Osteocyte (in vitro differentiated cells): ENCODE data around the gene CSF1. TPM values are rescaled to one million over a fixed set of nuclear protein-coding genes. Genes with fewer than 3 reads are reported as not detected.

Source experiments
- DNase-seq: peaks from one replicate; pipeline ENCODE4 v3.0.0; 2021; ENCODE audit warnings: mixed read lengths; ENCODE audit not compliant: unreplicated experiment; ENCODE audit errors: extremely low spot score
- H3K27ac Mint-ChIP-seq: one replicate; pipeline ENCODE4 v1.8.0; 2021; ENCODE audit warnings: mild to moderate bottlenecking, mixed read lengths; ENCODE audit not compliant: unreplicated experiment
- H3K27me3 Mint-ChIP-seq: one replicate; pipeline ENCODE4 v1.8.0; 2021; ENCODE audit warnings: mixed read lengths; ENCODE audit not compliant: unreplicated experiment
- H3K36me3 Mint-ChIP-seq: one replicate; pipeline ENCODE4 v1.8.0; 2021; ENCODE audit warnings: mixed read lengths; ENCODE audit not compliant: unreplicated experiment
- H3K4me1 Mint-ChIP-seq: one replicate; pipeline ENCODE4 v1.8.0; 2021; ENCODE audit warnings: mixed read lengths; ENCODE audit not compliant: unreplicated experiment
- H3K4me3 Mint-ChIP-seq: one replicate; pipeline ENCODE4 v1.8.0; 2021; ENCODE audit warnings: mild to moderate bottlenecking, moderate library complexity, mixed read lengths; ENCODE audit not compliant: unreplicated experiment
- H3K9me3 Mint-ChIP-seq: one replicate; pipeline ENCODE4 v1.8.0; 2021; ENCODE audit warnings: mixed read lengths; ENCODE audit not compliant: unreplicated experiment
- CTCF ChIP-seq: fragments of 200-600 bp; sonication (generic); IDR thresholded peaks from 2 replicates; pipeline ENCODE4 v1.5.0; 2021; ENCODE audit warnings: antibody characterized with exemption, mild to moderate bottlenecking, moderate library complexity
- total RNA-seq: library from RNA; stranded (reverse); gene quantifications from 2 replicates; pipeline ENCODE4 v1.2.1, GENCODE V29; 2021

Gene CSF1
- total RNA-seq, 1 donor from 2014 or later = 27.9 TPM

- Mint-ChIP-seq H3K27me3 (no peaks in the 10 kb centered on the region), H3K9me3 (no peaks in the 10 kb centered on the region), H3K4me1 (peaks cover 25% of the 10 kb centered on the region), H3K36me3 (no peaks in the 10 kb centered on the region), H3K4me3 (no peak overlapping the region), H3K27ac (no peak overlapping the region)
- TF ChIP-seq CTCF = no peak
- no peak for DNase-seq
Measured at GRCh38 chr1:109883248-109883955, 27.2 kb upstream of the CSF1 start.

GRCh38 chr1:109884242-109884891, 26.3 kb upstream of the CSF1 start:
- Mint-ChIP-seq H3K9me3 (no peaks in the 10 kb centered on the region), H3K36me3 (no peaks in the 10 kb centered on the region), H3K4me3 (no peak overlapping the region), H3K27me3 (no peaks in the 10 kb centered on the region), H3K4me1 (peaks cover 16% of the 10 kb centered on the region), H3K27ac (no peak overlapping the region)
- no peak for TF ChIP-seq CTCF
- no peak for DNase-seq

DNA sequence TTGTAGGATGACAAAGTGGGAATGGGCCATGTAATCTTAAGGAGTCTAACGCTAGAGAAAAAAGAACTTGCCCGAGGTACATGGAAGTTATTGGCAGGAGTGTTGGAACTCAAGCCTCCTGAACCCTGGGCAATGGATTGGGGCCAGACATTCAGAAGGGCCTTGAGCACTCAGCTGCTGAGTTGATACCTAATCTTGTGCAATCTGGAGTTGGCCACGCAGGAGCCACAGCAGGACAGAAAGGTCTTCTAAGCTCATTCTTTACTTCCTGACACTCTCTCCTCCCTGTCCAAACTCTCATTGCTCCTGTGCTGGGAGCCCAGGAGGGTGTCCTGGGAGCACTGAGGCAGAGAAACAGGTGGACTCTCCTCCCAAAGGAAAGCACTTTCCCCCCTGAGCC, 25.1 kb upstream of the CSF1 start:
- H3K4me1 Mint-ChIP-seq = peaks cover 12% of the 10 kb centered on the region
- H3K36me3 Mint-ChIP-seq = no peaks in the 10 kb centered on the region
- no peak for DNase-seq
- H3K27ac Mint-ChIP-seq = no peak overlapping the region
- no peak for TF ChIP-seq CTCF
- no peak overlapping the region for H3K4me3 Mint-ChIP-seq
- H3K9me3 Mint-ChIP-seq = no peaks in the 10 kb centered on the region
- no peaks in the 10 kb centered on the region for H3K27me3 Mint-ChIP-seq

GRCh38 chr1:109886827-109887226, 23.8 kb upstream of the CSF1 start:
- DNase-seq = no peak
- peaks cover 9% of the 10 kb centered on the region for H3K4me1 Mint-ChIP-seq
- no peak overlapping the region for H3K4me3 Mint-ChIP-seq
- no peak overlapping the region for H3K27ac Mint-ChIP-seq
- no peak for TF ChIP-seq CTCF
- no peaks in the 10 kb centered on the region for H3K27me3 Mint-ChIP-seq
- H3K9me3 Mint-ChIP-seq = no peaks in the 10 kb centered on the region
- H3K36me3 Mint-ChIP-seq = no peaks in the 10 kb centered on the region

DNA sequence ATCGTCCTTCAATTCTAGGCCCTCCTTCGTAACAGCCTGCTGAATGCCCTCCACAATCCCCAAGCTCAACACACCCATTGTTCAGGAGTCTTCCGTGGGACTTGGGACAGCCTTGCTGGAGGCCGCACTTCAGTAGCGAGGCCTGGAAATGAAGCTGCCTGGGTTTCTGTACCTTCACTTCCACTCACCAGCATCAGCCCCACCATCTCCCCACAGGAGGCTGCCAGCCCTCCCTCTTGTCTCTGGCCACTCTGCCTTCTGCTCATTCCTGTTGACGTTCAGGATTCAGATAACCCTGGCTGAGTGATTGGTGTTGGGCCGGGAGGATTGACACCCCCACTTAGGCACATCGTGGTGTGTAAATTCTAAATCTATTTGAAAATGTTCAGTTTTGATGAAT, 23.4 kb upstream of the CSF1 start:
- Mint-ChIP-seq H3K9me3 (no peaks in the 10 kb centered on the region), H3K27me3 (no peaks in the 10 kb centered on the region), H3K27ac (no peak overlapping the region), H3K36me3 (no peaks in the 10 kb centered on the region), H3K4me1 (peaks cover 6% of the 10 kb centered on the region), H3K4me3 (no peak overlapping the region)
- no peak for TF ChIP-seq CTCF
- no peak for DNase-seq
